Fibroblast of the aortic adventitia (primary cell): ENCODE measurements around the gene CAMK2N2. TPM values are rescaled to one million over a fixed set of nuclear protein-coding genes. Genes with fewer than 3 reads are reported as not detected.

Source experiments
- DNase-seq: peaks from one replicate; pipeline ENCODE4 v3.0.0-alpha.2; 2010; ENCODE audit warnings: low read depth
- H3K4me3 ChIP-seq: 2 replicates; pipeline ENCODE4 v1.5.1; 2011; ENCODE audit warnings: low read depth, mild to moderate bottlenecking, control low read depth, low read length, moderate library complexity
- total RNA-seq: library from RNA; depleted of rRNA; stranded (reverse); fragments of >200 nt; gene quantifications from 2 replicates; pipeline ENCODE4 v1.2.3, GENCODE V29; 2012; ENCODE audit warnings: low replicate concordance
- TF ChIP-seq, protein P1 (sequence below): IDR thresholded peaks from 2 replicates; pipeline ENCODE4 v1.5.1; 2011; ENCODE audit warnings: mild to moderate bottlenecking, low read length, control low read depth, inconsistent platforms; ENCODE audit not compliant: insufficient read depth

CAMK2N2 gene
- total RNA-seq, 1 donor: 0.09 TPM

DNA sequence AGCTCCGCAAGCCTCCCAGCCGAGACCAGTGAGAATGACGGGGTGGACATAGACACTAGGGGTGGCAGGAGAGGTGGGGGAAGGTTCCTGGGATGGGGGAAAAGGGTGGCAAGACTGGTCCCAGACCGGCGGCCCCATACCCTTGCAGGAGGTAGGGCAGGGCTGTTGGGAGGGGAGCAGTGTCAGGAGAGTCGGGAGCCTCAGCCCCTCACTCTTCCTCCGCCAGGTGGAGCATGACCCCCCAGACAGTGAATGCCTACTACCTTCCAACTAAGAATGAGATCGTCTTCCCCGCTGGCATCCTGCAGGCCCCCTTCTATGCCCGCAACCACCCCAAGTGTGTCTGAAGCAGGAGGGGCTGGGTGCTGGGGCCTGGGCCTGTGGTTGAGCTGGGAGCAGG lies 29.0 kb upstream of the CAMK2N2 start:
- no peak overlapping the region for H3K4me3 ChIP-seq
- no peak for DNase-seq
- TF ChIP-seq, protein P1, sequence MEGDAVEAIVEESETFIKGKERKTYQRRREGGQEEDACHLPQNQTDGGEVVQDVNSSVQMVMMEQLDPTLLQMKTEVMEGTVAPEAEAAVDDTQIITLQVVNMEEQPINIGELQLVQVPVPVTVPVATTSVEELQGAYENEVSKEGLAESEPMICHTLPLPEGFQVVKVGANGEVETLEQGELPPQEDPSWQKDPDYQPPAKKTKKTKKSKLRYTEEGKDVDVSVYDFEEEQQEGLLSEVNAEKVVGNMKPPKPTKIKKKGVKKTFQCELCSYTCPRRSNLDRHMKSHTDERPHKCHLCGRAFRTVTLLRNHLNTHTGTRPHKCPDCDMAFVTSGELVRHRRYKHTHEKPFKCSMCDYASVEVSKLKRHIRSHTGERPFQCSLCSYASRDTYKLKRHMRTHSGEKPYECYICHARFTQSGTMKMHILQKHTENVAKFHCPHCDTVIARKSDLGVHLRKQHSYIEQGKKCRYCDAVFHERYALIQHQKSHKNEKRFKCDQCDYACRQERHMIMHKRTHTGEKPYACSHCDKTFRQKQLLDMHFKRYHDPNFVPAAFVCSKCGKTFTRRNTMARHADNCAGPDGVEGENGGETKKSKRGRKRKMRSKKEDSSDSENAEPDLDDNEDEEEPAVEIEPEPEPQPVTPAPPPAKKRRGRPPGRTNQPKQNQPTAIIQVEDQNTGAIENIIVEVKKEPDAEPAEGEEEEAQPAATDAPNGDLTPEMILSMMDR: no peak

DNA sequence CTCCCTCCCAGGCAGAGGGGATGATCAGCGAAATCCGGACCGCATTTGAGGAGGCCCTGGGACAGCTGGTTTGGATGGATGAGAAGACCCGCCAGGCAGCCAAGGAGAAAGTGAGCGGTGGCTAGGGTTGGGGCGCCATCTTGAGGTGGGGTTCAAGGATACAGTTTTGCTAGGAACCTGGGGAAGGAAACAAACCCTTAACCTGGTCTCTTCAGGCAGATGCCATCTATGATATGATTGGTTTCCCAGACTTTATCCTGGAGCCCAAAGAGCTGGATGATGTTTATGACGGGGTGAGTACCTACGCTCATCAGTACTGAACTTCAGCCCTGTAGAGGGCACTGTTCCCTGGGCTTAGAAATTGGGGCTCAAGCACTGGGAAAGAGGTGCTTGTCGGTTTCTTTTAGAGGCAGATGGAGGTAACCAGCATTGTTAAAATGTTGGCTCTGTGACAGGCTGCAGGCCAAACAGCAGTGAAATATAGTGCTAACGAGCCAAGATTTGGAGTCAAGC lies 28.1 kb upstream of the CAMK2N2 start:
- no peak overlapping the region for H3K4me3 ChIP-seq
- peak; percentile 60 for DNase-seq
- TF ChIP-seq, protein P1: peak; percentile 59

DNA sequence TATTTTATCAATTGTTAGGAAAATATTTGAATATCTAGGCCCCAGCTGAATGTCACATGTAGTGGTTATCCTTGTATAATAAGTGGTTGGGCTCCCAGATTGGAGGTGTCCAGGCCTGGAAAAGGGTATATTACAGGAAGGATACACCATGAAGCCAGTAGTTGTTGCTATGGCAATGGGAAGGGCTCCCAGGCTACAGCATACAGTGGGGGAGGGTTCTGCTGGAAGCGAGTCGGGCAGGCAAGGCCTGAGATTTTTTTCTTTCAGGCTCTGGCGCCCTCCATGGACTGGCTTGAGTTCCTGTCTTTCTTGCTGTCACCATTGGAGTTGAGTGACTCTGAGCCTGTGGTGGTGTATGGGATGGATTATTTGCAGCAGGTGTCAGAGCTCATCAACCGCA lies 23.3 kb upstream of the CAMK2N2 start:
- DNase-seq: peak; percentile 80

DNA sequence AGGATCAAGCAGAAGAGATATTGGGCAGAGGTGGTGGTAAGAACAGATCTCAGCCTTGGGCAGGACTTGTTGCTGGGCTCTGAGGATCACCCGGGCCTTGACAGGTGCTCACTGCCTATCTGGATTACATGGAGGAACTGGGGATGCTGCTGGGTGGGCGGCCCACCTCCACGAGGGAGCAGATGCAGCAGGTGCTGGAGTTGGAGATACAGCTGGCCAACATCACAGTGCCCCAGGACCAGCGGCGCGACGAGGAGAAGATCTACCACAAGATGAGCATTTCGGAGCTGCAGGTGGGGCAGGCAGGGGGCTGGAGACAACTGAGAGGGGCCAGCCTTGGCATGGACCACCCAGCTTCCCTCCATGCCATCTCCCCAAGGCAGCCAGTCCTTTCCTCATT lies 22.3 kb upstream of the CAMK2N2 start:
- DNase-seq: no peak
- H3K4me3 ChIP-seq: no peak overlapping the region
- TF ChIP-seq, protein P1: no peak

More for the DNA sequence above, 23.3 kb upstream of the CAMK2N2 start:
- TF ChIP-seq, protein P1: peak; percentile 52
- H3K4me3 ChIP-seq: no peak overlapping the region

DNA sequence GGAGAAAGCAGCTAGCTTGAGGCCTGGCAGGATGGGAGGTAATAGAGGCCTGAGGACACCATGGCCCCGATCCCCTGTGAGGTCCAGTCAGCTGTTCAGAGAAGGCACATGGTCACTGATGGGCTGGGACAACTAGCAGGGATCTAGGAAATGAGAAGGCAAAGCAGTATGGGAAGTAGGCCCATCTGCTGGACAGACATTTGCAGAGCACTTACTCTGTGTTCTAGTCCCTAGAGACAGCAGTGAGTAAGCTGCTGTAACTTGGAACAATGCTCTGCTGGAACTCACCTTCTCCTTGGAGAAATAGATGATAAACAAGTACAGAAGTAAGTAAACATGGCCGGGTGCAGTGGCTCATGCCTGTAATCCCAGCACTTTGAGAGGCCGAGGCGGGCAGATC lies 21.6 kb upstream of the CAMK2N2 start:
- H3K4me3 ChIP-seq: no peak overlapping the region
- no peak for DNase-seq
- TF ChIP-seq, protein P1: no peak

DNA sequence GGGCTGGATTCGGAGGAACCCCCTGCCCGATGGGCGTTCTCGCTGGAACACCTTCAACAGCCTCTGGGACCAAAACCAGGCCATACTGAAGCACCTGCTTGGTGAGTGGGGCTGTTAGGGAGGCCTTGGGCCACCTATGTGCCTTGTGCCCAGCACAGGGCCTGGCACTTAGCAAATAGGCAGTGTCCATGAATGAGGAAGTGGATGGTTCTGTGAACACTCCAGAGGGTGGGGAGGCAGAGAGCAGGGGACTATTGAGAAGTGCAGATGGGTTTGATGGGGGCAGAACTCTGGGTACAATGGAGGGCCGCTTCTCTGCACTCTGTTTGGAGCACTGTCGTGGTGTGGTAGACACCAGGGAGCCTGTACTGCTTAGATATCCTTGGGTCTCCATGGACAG lies 16.0 kb upstream of the CAMK2N2 start:
- no peak overlapping the region for H3K4me3 ChIP-seq
- no peak for DNase-seq
- TF ChIP-seq, protein P1: no peak
